Measurements from ENCODE around the gene FGD3. TPM values are rescaled to one million over a fixed set of nuclear protein-coding genes. Genes with fewer than 3 reads are reported as not detected.

FGD3 gene
- total RNA-seq, 1 experiment from 2014 or later: 1.8 TPM

GRCh38 chr9:92962303-92962649 is 15.0 kb downstream of the FGD3 start:
- no peak overlapping the region for H2BK15ac ChIP-seq (ENCODE audit: low read depth, low read length)
- Mint-ChIP-seq H3K9me3 (peaks cover 10 to 12% of the 10 kb centered on the region in 2 experiments; a peak in 4 of 5 replicates), H3K4me3 (no peak overlapping the region), H3K36me3 (ENCODE audit: insufficient read depth in 1 of 3, low read depth in 3 of 3) (peaks cover 5 to 10% (median 6%) of the 10 kb centered on the region in 3 experiments; a peak in 4 of 7 replicates), H3K27me3 (ENCODE audit: low read depth) (peaks cover 2% of the 10 kb centered on the region; the same call in 1 of the 2 replicates), H3K4me1 (peaks cover 12 to 14% of the 10 kb centered on the region in 2 experiments), H3K27ac (no peak overlapping the region)
- no peak overlapping the region for H4K8ac ChIP-seq (replicated peaks; ENCODE audit: insufficient read length, low read depth, low read length)
- no peak overlapping the region for H3K18ac ChIP-seq (ENCODE audit: insufficient read length, low read depth, low read length)
- no peak overlapping the region for H3T11ph ChIP-seq (ENCODE audit: low read length)
- H3K23ac ChIP-seq (ENCODE audit: insufficient read length, low read depth, low read length): no peak overlapping the region
- H3K14ac ChIP-seq (ENCODE audit: insufficient read depth, low read length): no peak overlapping the region
- no peaks in the 10 kb centered on the region for H3K27me3 ChIP-seq (ENCODE audit: insufficient read depth, low read length)
- H3K9ac ChIP-seq (ENCODE audit: extremely low read depth, insufficient read length, low read length): no peak overlapping the region
- no peak overlapping the region for H2BK20ac ChIP-seq (ENCODE audit: low read depth, low read length, poor library complexity, severe bottlenecking)
- no peak overlapping the region for H2AFZ ChIP-seq (ENCODE audit: low read length)
- DNase-seq: no peak
- H3K4me2 ChIP-seq (ENCODE audit: insufficient read depth, insufficient read length, low read length): no peak overlapping the region
- H3K23me2 ChIP-seq (ENCODE audit: insufficient read length, low read depth, low read length, poor library complexity, severe bottlenecking): no peaks in the 10 kb centered on the region
- H4K5ac ChIP-seq (ENCODE audit: insufficient read length, low read depth, low read length): no peak overlapping the region
- H3K79me2 ChIP-seq (ENCODE audit: insufficient read depth, low read length): no peaks in the 10 kb centered on the region
- no peak for TF ChIP-seq CTCF (conservative IDR thresholded peaks at IDR 0.05)
- no peaks in the 10 kb centered on the region for H4K20me1 ChIP-seq (ENCODE audit: control insufficient read depth, insufficient read depth, insufficient read length)
- no peak overlapping the region for H3K56ac ChIP-seq (ENCODE audit: insufficient read length, low read depth, low read length)
- H3K27ac ChIP-seq (ENCODE audit: insufficient read length, low read depth, low read length): no peak overlapping the region
- no peaks in the 10 kb centered on the region for H3K9me3 ChIP-seq (ENCODE audit: control insufficient read depth, low read depth, low read length)
- H2AK5ac ChIP-seq (ENCODE audit: insufficient read length, low read length): no peak overlapping the region
- no CpG with 5 or more reads among the region's 2 CpGs for WGBS (ENCODE audit: extremely low coverage, insufficient read length, low lambda C conversion rate)
- H4K91ac ChIP-seq (ENCODE audit: insufficient read length, low read depth, low read length): no peak overlapping the region
- H2BK12ac ChIP-seq (ENCODE audit: insufficient read length, low read depth, low read length): no peak overlapping the region
- H3K4ac ChIP-seq (ENCODE audit: low read depth, low read length): no peak overlapping the region
- no peak overlapping the region for H2BK5ac ChIP-seq (ENCODE audit: insufficient read length, low read length)
- no peaks in the 10 kb centered on the region; the same call in 1 of the 2 replicates for H3K4me1 ChIP-seq (ENCODE audit: insufficient read depth, low read length)
- no peak overlapping the region for H2BK120ac ChIP-seq (ENCODE audit: low read depth, low read length, poor library complexity, severe bottlenecking)
- no peaks in the 10 kb centered on the region for H3K79me1 ChIP-seq (ENCODE audit: insufficient read depth, low read depth, low read length, poor library complexity, severe bottlenecking)
